Measurements from ENCODE around the gene SYDE2.
"Not testable (repeated sequence)": the region's sequence is repeated elsewhere in the genome, so short reads cannot be mapped to it uniquely, and the experiment has no call there.

DNA sequence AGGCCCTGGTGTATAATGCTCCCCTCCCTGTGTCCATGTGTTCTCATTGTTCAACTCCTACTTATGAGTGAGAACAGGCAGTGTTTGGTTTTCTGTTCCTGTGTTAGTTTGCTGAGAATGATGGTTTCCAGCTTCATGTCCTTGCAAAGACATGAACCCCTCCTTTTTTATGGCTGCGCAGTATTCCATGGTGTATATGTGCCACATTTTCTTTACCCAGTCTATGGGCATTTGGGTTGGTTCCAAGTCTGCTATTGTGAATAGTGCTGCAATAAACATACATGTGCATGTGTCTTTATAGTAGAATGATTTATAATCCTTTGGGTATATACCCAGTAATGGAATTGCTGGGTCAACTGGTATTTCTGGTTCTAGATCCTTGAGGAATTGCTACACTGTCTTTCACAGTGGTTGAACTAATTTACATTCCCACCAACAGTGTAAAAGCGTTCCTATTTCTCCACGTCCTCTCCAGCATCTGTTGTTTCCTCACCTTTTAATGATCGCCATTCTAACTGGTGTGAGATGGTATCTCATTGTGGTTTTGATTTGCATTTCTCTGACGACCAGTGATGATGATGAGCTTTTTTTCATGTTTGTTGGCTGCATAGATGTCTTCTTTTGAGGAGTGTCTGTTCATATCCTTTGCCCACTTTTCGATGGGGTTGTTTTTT lies 54.4 kb downstream of the SYDE2 start:
- not testable (repeated sequence) for TF ChIP-seq ZNF217 (CRISPR knock-in tag; IDR thresholded peaks at IDR 0.05); JUND (IDR thresholded peaks at IDR 0.05; ENCODE audit: borderline replicate concordance, low read depth, low read length); JUND (tag; IDR thresholded peaks at IDR 0.05; ENCODE audit: borderline replicate concordance, low read depth, low read length); RAD51 (IDR thresholded peaks at IDR 0.05; ENCODE audit: borderline replicate concordance, low read depth); TEAD2 (tag; IDR thresholded peaks at IDR 0.05); NR2C2 (CRISPR knock-in tag; IDR thresholded peaks at IDR 0.05); NR2C2 (tag; IDR thresholded peaks at IDR 0.05); THRAP3 (IDR thresholded peaks at IDR 0.05; ENCODE audit: borderline replicate concordance); TAF1 (IDR thresholded peaks at IDR 0.05; ENCODE audit: control insufficient read depth, extremely low read depth, insufficient read depth, low read length, severe bottlenecking); GATA2 (CRISPR knock-in tag; IDR thresholded peaks at IDR 0.05)
